ENCODE results near the gene TAF1B.

DNA sequence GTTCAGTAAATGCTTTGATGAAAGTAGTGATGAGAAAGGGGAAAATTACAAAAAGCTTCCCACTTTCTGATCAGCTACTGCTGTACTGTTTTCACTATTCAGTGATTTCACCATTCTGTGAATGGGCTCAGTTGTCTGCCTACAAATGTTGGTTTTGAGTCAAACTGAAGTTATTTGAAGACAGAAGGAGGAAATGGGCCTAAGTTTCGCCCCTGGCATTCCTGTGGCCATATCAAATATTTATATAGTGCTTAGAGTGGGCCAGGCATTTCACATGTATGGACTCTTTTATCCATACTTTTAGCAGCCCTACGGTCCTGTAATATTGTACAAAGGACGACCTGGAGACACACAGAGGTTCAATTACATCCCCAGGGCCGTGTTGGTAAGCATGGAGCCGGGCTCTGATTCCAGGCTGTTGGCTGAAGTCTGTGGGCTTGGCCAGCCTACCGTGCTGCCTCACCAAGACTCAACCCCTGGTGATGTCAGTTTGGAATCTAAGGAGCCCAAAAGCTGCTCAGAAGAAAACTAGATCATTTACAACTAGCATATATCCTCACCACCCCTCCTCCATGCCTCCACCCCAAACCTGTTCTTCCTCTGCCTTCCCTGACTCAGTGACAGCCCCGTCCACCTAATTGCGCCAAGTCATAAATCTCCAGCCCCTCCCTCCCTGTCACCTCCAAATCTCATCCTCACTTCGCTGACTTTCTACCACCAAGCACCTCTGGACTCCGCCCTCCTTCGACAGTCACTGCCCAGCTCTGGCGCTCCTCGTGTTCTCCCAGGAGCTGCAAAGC, 98.1 kb downstream of the TAF1B start:
- no peak for TF ChIP-seq CTCF (IDR thresholded peaks at IDR 0.05; ENCODE audit: insufficient read depth, low read length, poor library complexity, severe bottlenecking)
- no peak for TF ChIP-seq EZH2phosphoT487 (conservative IDR thresholded peaks at IDR 0.05; ENCODE audit: low read length)

All from SU-DHL-6 (cell line).